Measurements from ENCODE around the gene GNA14.

Gene GNA14

GRCh38 chr9:77594963-77595362 is 53.2 kb downstream of the GNA14 start:
- H3K36me3 ChIP-seq (ENCODE audit: control insufficient read depth in 1 of 2, insufficient read depth in 2 of 2, low read length in 2 of 2) = no peaks in the 10 kb centered on the region
- no peak overlapping the region for H3K23ac ChIP-seq (ENCODE audit: low read length)
- H3K4me1 ChIP-seq (ENCODE audit: control insufficient read depth in 1 of 2, insufficient read depth in 2 of 2, low read length in 2 of 2) = peaks cover 0 to 2% of the 10 kb centered on the region in 2 experiments
- H2AK5ac ChIP-seq (ENCODE audit: low read length) = no peak overlapping the region
- H2BK5ac ChIP-seq (ENCODE audit: low read depth, low read length, poor library complexity) = no peak overlapping the region
- no peaks in the 10 kb centered on the region for H3K79me1 ChIP-seq (ENCODE audit: low read length)
- no peak overlapping the region for H3K18ac ChIP-seq (ENCODE audit: low read length)
- WGBS (ENCODE audit: extremely low coverage, insufficient coverage, insufficient read length) = no CpG with 5 or more reads among the region's 3 CpGs
- no peak overlapping the region for H3K9ac ChIP-seq (ENCODE audit: low read length)
- no peak overlapping the region for H3K27ac ChIP-seq (ENCODE audit: low read depth, low read length)
- no peak overlapping the region for H3K4me2 ChIP-seq (ENCODE audit: low read length)
- H4K12ac ChIP-seq (ENCODE audit: low read depth, low read length) = no peak overlapping the region
- no peaks in the 10 kb centered on the region for H3K9me3 ChIP-seq (ENCODE audit: insufficient read depth, low read depth, low read length)
- H4K91ac ChIP-seq (ENCODE audit: low read depth, low read length) = no peak overlapping the region
- H3K4me3 ChIP-seq (ENCODE audit: low read depth, low read length) = no peak overlapping the region
- no peak overlapping the region for H2BK120ac ChIP-seq (ENCODE audit: insufficient read depth, low read length, poor library complexity)
- no peaks in the 10 kb centered on the region for H3K27me3 ChIP-seq (ENCODE audit: insufficient read depth, low read length)
- no peak overlapping the region for H4K8ac ChIP-seq (ENCODE audit: low read depth, low read length)
- no peak overlapping the region for H3K14ac ChIP-seq (ENCODE audit: low read length)
- H2BK12ac ChIP-seq (ENCODE audit: low read length) = no peak overlapping the region
- no peak for DNase-seq
- H3K79me2 ChIP-seq (ENCODE audit: control insufficient read depth, insufficient read depth, low read length, poor library complexity) = no peaks in the 10 kb centered on the region
- H2AFZ ChIP-seq (ENCODE audit: insufficient read depth, low read length, poor library complexity) = no peak overlapping the region
- no peak overlapping the region for H3K4ac ChIP-seq (ENCODE audit: low read depth, low read length)

DNA sequence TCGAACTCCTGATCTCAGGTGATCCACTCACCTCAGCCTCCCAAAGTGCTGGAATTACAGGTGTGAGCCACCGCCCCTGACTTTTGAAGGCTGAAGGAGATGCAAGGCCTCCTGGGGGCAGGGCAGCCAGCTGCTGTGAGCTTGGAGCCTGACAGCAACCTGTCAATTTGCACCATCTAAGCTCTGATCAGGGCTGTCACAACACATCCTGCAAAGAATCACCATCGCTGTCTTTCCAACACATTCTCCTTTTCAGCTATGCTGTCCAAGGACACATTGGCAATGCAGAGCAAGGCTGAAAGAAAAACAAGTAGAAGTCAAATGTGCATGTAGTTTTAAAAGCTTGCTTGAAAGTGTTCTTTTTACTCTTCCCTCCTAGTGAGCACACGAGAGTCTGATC is 54.6 kb downstream of the GNA14 start:
- Histone ChIP-seq H3K79me2 (ENCODE audit: control insufficient read depth, insufficient read depth, low read length, poor library complexity) (no peaks in the 10 kb centered on the region), H3K23ac (ENCODE audit: low read length) (no peak overlapping the region)

GRCh38 chr9:77592476-77592875 is 55.6 kb downstream of the GNA14 start:
- Histone ChIP-seq H3K27me3 (ENCODE audit: insufficient read depth, low read length) (no peaks in the 10 kb centered on the region), H3K4me1 (ENCODE audit: control insufficient read depth in 1 of 2, insufficient read depth in 2 of 2, low read length in 2 of 2) (peaks cover 8 to 17% of the 10 kb centered on the region in 2 experiments), H3K79me2 (ENCODE audit: control insufficient read depth, insufficient read depth, low read length, poor library complexity) (no peaks in the 10 kb centered on the region), H2AK5ac (ENCODE audit: low read length) (no peak overlapping the region), H3K4ac (ENCODE audit: low read depth, low read length) (no peak overlapping the region), H3K23ac (ENCODE audit: low read length) (no peak overlapping the region), H3K4me3 (ENCODE audit: low read depth, low read length) (no peak overlapping the region), H3K4me2 (ENCODE audit: low read length) (no peak overlapping the region), H3K18ac (ENCODE audit: low read length) (no peak overlapping the region), H3K79me1 (ENCODE audit: low read length) (no peaks in the 10 kb centered on the region), H3K36me3 (ENCODE audit: control insufficient read depth in 1 of 2, insufficient read depth in 2 of 2, low read length in 2 of 2) (no peaks in the 10 kb centered on the region), H2BK12ac (ENCODE audit: low read length) (no peak overlapping the region), H4K8ac (ENCODE audit: low read depth, low read length) (no peak overlapping the region), H2BK5ac (ENCODE audit: low read depth, low read length, poor library complexity) (no peak overlapping the region), H3K27ac (ENCODE audit: low read depth, low read length) (no peak overlapping the region), H3K14ac (ENCODE audit: low read length) (no peak overlapping the region), H4K12ac (ENCODE audit: low read depth, low read length) (no peak overlapping the region), H3K9ac (ENCODE audit: low read length) (no peak overlapping the region), H2BK120ac (ENCODE audit: insufficient read depth, low read length, poor library complexity) (no peak overlapping the region), H3K9me3 (ENCODE audit: insufficient read depth, low read depth, low read length) (no peaks in the 10 kb centered on the region), H4K91ac (ENCODE audit: low read depth, low read length) (no peak overlapping the region), H2AFZ (ENCODE audit: insufficient read depth, low read length, poor library complexity) (no peak overlapping the region)
- peak in 1 of 2 donors; percentile 34 for DNase-seq
- WGBS (ENCODE audit: extremely low coverage, insufficient coverage, insufficient read length) = no CpG with 5 or more reads among the region's 2 CpGs

More for the DNA sequence above, 54.6 kb downstream of the GNA14 start:
- Histone ChIP-seq H3K4me3 (ENCODE audit: low read depth, low read length) (no peak overlapping the region), H3K18ac (ENCODE audit: low read length) (no peak overlapping the region), H2AFZ (ENCODE audit: insufficient read depth, low read length, poor library complexity) (no peak overlapping the region), H2BK120ac (ENCODE audit: insufficient read depth, low read length, poor library complexity) (no peak overlapping the region), H3K4me1 (ENCODE audit: control insufficient read depth in 1 of 2, insufficient read depth in 2 of 2, low read length in 2 of 2) (peaks cover 7 to 10% of the 10 kb centered on the region in 2 experiments), H3K9me3 (ENCODE audit: insufficient read depth, low read depth, low read length) (no peaks in the 10 kb centered on the region), H3K36me3 (ENCODE audit: control insufficient read depth in 1 of 2, insufficient read depth in 2 of 2, low read length in 2 of 2) (no peaks in the 10 kb centered on the region), H4K91ac (ENCODE audit: low read depth, low read length) (no peak overlapping the region), H2AK5ac (ENCODE audit: low read length) (no peak overlapping the region), H4K8ac (ENCODE audit: low read depth, low read length) (no peak overlapping the region), H3K27me3 (ENCODE audit: insufficient read depth, low read length) (no peaks in the 10 kb centered on the region), H3K79me1 (ENCODE audit: low read length) (no peaks in the 10 kb centered on the region), H3K4ac (ENCODE audit: low read depth, low read length) (no peak overlapping the region), H2BK5ac (ENCODE audit: low read depth, low read length, poor library complexity) (no peak overlapping the region), H3K4me2 (ENCODE audit: low read length) (no peak overlapping the region), H3K27ac (ENCODE audit: low read depth, low read length) (no peak overlapping the region), H2BK12ac (ENCODE audit: low read length) (no peak overlapping the region), H3K14ac (ENCODE audit: low read length) (no peak overlapping the region), H4K12ac (ENCODE audit: low read depth, low read length) (no peak overlapping the region), H3K9ac (ENCODE audit: low read length) (no peak overlapping the region)
- WGBS (ENCODE audit: extremely low coverage, insufficient coverage, insufficient read length) = no CpG with 5 or more reads among the region's 4 CpGs
- no peak for DNase-seq

GRCh38 chr9:77589046-77589795 is 58.9 kb downstream of the GNA14 start:
- peaks cover 8 to 19% of the 10 kb centered on the region in 2 experiments for H3K4me1 ChIP-seq (ENCODE audit: control insufficient read depth in 1 of 2, insufficient read depth in 2 of 2, low read length in 2 of 2)
- H2AFZ ChIP-seq (ENCODE audit: insufficient read depth, low read length, poor library complexity) = no peak overlapping the region
- no peak overlapping the region for H3K4me2 ChIP-seq (ENCODE audit: low read length)
- no peak overlapping the region for H2AK5ac ChIP-seq (ENCODE audit: low read length)
- H4K91ac ChIP-seq (ENCODE audit: low read depth, low read length) = no peak overlapping the region
- no peak overlapping the region for H3K14ac ChIP-seq (ENCODE audit: low read length)
- H3K79me1 ChIP-seq (ENCODE audit: low read length) = peaks cover 2% of the 10 kb centered on the region
- H3K27ac ChIP-seq (ENCODE audit: low read depth, low read length) = peak overlapping the region; percentile 33
- no peak overlapping the region for H4K8ac ChIP-seq (ENCODE audit: low read depth, low read length)
- no peak overlapping the region for H2BK12ac ChIP-seq (ENCODE audit: low read length)
- no peaks in the 10 kb centered on the region for H3K9me3 ChIP-seq (ENCODE audit: insufficient read depth, low read depth, low read length)
- no CpG with 5 or more reads among the region's 6 CpGs for WGBS (ENCODE audit: extremely low coverage, insufficient coverage, insufficient read length)
- H3K18ac ChIP-seq (ENCODE audit: low read length) = no peak overlapping the region
- no peak overlapping the region for H2BK120ac ChIP-seq (ENCODE audit: insufficient read depth, low read length, poor library complexity)
- no peaks in the 10 kb centered on the region for H3K36me3 ChIP-seq (ENCODE audit: control insufficient read depth in 1 of 2, insufficient read depth in 2 of 2, low read length in 2 of 2)
- H2BK5ac ChIP-seq (ENCODE audit: low read depth, low read length, poor library complexity) = no peak overlapping the region
- no peak overlapping the region for H3K9ac ChIP-seq (ENCODE audit: low read length)
- no peak overlapping the region for H4K12ac ChIP-seq (ENCODE audit: low read depth, low read length)
- H3K4me3 ChIP-seq (ENCODE audit: low read depth, low read length) = no peak overlapping the region
- no peak overlapping the region for H3K4ac ChIP-seq (ENCODE audit: low read depth, low read length)
- no peak overlapping the region for H3K23ac ChIP-seq (ENCODE audit: low read length)
- no peaks in the 10 kb centered on the region for H3K79me2 ChIP-seq (ENCODE audit: control insufficient read depth, insufficient read depth, low read length, poor library complexity)
- peak; percentile 38 to 59 for DNase-seq
- H3K27me3 ChIP-seq (ENCODE audit: insufficient read depth, low read length) = no peaks in the 10 kb centered on the region

Data from trophoblast cell (in vitro differentiated cells and primary cell).